Putamen (tissue), 1 donor: ENCODE measurements around the gene NEO1.
A peak's percentile ranks its signal among the peaks of the same experiment; 100 is the strongest.
"Not testable (repeated sequence)": the region's sequence is repeated elsewhere in the genome, so short reads cannot be mapped to it uniquely, and the experiment has no call there.

Source experiments
- DNase-seq: peaks from one replicate; pipeline ENCODE4 v3.0.0-alpha.2; 2016; ENCODE audit warnings: low spot score

Gene NEO1

DNA sequence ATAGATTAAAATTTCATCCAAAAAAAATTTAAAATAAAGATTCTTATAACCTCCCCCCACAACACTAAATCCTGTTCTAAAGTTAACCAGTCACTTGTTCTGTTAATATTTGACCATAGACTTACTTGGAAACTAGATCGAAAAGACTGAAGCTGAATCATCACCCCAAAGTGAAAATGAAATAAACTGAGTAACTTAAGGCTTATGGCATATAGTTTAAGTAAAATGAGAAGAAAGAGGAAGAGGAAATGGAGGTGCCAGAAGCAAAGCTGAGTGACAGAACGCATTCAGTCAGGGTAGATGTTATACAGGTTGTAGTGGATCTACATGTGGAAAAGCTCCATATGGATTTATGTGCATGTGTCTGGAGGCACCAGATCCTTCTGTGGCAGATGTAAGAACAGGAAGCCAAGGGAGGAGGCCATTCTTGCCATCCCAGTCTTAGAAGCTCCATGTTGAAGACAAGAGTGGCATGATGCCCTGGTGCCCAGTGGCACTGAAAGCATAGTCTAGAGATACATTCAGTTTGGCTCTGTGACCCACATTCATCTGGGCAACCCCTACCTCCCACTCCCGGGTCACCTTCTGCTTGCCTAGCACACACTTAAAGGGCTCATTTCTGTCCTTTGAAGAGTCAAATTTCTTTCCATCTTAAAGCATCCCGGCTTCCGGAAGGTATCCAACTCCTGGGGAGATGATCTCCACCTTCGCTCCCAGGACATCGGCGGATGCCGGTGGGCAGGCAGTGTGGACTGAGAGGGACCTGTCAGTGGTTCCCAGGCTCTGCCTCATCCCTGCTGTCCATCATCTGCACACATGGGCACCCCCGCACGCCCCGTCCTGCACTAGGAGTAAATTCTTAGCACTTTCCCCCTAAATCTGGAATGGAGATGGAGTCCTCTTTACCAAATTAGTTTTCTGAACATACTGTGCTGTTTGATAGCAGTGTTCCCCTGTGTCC, 90.8 kb downstream of the NEO1 start:
- no peak for DNase-seq

DNA sequence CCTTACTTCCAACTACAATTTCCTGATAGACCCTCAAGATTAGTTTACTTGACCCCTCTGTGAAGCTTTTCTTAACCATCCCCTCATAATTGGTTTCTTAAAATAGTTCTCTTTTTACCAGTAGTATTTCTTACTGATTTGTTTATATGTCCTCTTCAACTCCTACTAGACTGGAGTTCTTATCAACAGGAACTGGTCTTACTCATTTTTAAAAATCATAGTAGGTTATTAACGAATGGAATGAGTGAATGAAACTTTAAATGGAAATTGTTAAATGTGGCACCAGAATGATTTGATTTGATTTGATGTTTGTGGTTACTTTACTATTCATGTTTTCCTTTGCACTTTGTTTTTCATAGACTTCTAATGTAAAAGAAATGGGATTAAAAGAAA, 91.5 kb downstream of the NEO1 start:
- no peak for DNase-seq

DNA sequence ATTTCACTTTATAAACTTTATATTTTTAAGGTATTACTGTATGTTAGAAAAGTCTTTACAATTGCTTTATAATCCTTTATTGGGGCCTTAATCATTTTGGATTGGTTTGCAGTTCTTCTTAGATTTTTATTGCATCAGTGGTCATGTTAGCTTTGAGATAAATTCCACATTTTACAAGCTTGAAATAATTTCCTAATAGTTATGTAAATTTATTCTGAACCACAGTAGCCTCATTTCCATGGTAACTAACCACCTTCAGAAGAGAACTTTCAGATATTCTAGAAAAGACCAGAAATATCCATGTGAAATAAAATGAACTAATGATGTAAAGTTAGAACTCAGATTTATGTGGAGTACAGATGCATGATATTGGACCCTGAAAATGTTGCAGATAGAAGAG, 94.2 kb downstream of the NEO1 start:
- DNase-seq, result no peak

DNA sequence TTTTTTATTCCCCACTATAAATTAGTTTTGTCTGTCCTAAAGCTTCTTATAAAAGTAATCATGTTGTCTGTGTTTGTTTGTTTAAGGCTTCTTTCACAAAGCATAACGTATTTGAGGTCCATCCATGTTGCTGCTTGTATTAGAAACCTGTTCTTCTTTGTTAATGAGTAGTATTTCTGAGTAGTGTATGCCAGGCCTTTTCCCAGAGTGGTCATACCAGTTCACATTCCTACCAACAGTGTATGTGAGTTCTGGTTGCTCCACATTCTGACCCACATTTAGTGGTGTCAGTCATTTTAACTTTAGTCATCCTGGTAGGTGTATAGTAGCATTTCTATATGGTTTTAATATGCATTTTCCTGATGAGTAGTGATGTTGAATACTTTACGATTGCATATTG, 98.6 kb downstream of the NEO1 start:
- no peak for DNase-seq

DNA sequence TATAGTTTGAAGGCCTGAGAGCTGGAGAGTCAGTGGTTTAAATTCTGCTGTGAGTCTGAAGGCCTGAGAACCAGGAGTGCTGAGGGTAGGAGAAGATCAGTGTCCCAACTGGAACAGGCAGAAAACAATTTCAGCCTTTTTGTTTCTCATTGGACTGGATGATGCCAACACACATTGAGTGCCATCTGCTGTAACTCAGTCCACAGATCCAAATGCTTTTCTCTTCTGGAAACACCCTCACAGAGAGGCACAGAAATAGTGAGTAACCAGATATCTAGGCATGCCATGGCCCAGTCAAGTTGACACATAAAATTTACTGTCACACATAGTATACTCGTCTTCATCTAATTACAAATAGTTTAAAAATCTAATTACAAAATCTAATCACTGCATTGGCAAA, 100.8 kb downstream of the NEO1 start:
- DNase-seq, result no peak

DNA sequence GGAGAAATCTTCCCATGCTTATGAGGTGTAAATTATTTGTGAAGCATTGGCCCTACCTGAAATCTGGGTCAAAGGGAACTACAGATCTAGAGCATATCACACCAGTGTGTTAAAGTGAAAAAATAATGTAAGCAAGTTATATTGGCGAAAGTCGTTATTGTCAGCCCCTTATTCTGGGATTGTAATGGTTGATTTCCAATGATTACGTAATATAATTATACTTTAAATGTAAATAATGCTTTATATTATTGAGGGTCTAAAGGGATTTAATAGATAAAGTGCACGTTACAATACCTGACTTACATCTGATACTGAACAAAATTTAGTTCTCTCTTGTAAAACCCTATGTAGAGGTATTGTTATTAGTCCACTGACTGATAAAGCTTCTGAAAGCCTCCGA, 101.2 kb downstream of the NEO1 start:
- DNase-seq, result no peak

DNA sequence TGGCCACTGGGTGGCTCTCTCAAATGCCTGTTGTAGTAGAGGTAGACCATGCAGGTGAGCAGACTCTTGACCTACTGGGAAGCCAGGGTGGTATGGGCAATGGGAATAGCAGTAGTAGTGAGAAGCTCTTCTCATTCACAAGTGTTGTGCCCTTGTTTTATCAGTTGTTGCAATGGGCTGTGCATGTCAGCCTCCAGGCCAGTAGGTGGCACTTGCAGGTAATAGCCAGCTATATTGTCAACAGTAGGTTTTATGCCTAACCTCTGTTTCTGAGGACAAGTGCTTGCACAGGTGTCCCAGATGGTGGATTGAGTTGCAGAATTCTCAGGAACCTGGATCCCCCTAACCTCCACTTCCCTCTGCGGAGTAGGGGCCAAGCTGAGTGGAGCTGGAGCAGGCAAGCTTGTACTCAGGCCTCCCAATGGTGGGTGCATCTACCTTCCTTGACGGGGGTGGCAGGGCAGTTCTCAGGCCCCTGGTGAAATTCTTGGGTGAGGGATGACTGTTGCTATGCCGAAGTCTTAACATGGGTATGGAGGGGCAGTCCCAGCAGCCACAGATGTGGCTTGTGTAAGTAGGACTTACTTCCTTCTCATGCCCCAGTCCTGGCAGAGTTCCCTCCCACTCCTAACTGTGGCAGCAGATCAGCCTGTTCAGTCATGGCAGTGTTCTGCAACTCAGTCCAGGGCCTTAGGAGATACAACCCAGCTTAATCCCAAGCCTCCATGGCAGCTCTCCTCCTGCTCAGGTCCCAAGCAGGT, 104.3 kb downstream of the NEO1 start:
- no peak for DNase-seq

DNA sequence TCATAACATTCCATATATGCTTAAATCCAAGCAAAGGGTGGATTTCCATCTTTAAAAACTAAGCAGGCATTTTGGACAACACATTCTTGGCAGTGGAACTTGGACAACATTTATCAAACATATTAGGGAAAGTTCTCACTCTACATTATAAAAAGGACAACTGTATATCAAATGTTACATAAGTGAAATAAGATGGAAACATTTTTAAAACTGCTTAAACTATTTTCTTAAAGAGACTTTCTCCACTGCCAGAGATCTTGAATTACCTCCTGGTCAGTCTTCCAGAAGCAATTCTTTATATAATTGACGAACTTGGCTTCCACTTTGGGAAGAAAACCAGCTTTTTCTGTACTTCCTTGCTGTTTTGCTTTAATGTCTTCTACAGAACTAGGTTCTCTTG, 109.3 kb downstream of the NEO1 start:
- DNase-seq, result no peak

DNA sequence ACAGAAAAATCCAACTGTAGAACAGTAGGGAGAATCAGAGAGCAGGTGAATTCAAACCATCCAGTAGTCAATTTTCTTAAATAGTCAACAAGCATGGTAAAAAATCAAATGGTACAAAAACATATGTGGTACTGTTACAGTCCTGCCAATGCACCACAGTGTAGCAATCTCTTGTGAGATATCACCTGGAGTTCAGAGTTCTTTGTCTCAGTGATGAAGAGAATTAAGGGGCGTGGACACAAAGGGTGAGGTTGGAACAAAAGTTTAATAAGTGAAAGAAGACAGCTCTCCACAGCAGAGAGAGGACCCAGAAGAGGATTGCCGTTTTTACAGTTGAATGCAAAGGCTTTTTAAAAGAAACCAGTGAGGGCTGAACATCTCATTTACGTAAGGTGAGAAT, 113.2 kb downstream of the NEO1 start:
- no peak for DNase-seq

DNA sequence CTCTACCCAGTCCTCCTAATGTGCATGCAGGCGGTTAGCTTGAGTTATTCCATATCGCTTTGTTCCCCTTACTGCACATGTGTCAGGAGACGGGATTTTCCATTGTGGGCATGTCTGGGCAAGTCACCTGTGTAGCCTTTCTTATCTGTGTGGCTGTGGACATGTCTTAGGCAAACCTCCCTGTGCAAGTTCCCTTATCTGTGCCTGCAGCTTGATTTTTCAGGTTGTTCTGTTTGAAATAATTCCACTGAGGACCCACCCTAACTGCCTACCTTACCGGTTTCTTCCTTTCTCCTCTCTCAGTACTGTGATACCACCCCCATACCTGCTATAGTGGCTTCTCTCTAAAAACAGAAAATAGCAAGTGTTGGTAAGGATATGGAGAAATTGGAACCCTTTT, 113.6 kb downstream of the NEO1 start:
- DNase-seq, result no peak

DNA sequence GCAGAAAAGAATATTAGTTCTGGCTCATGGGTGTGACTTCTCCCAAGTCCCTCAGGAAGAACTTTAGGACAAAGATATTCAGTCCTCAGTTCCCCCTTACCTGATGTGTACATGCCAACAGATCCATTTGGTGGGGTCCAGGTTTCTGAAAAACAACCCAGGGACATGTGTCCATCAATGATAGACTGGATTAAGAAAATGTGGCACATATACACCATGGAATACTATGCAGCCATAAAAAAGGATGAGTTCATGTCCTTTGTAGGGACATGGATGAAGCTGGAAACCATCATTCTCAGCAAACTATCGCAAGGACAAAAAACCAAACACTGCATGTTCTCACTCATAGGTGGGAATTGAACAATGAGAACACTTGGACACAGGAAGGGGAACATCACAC, 114.4 kb downstream of the NEO1 start:
- not testable (repeated sequence) for DNase-seq

DNA sequence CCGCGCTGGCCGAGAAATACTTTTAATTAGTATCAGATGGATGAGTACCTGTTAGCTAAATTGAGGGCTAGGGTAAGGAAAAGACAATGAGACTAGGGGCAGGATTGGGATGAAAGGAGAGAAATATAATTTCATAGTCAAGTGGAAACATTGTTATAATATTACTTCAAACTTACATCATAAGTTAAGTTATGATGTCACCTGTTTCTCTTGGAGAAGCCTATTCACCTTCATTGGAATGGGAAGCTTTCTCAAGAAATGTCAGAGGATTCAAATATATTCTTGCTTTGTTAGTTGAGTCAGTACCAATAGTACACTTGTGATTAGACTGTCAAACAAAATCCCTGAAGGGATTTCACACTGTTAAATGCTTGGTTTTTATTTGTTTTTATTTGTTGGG, 116.2 kb downstream of the NEO1 start:
- no peak for DNase-seq

DNA sequence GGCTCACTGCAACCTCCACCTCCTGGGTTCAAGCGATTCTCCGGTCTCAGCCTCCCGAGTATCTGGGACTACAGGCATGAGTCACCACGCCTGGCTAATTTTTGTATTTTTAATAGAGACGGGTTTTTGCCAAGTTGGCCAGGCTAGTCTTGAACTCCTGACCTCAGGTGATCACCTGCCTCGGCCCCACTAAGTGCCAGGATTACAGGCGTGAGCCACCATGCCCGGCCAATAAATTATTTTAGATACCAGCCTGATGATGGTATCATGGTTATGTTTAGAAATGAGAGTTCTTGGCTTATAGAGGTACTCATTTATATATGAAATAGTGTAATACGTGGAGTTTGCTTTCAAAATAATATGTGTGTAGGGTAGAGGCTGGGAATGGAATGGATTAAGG, 119.4 kb downstream of the NEO1 start:
- DNase-seq, result no peak

DNA sequence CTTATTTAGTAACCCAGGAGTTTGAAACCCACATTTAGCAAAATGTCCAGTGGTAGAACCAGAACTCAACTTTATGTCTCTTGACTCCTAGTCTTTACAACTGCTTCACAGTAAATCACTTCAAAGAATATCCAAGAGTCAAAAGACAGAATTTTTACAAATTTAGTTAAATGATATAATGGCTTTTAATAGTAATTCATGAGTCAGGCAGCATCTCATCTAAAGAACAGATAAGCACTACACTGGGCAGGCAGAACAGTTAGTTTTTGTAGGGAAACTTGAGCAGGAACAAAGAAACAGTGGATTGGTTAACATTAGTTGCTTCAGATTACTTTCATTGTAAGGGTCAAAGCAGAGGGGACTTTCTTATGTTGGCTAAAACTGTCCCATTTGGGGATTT, 120.2 kb downstream of the NEO1 start:
- no peak for DNase-seq

DNA sequence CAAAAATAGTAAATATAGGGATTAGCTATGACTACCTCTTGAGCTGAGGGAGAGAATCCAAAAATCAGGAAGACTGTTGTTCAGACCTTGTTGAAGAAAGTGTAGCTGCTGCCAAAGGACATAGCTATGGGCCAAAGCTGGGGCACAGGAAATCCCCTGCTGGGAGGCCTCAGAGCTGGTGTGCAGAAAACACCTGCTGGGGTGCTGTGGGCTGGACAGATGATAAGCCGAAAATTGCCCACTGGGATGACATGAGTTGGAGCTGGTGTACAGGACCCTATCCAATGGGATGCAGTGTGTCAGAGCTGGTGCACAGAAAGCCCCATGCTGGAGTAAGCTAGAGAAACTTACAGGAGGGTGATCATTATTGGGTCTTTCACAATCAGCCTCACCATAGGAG, 121.9 kb downstream of the NEO1 start:
- no peak for DNase-seq

DNA sequence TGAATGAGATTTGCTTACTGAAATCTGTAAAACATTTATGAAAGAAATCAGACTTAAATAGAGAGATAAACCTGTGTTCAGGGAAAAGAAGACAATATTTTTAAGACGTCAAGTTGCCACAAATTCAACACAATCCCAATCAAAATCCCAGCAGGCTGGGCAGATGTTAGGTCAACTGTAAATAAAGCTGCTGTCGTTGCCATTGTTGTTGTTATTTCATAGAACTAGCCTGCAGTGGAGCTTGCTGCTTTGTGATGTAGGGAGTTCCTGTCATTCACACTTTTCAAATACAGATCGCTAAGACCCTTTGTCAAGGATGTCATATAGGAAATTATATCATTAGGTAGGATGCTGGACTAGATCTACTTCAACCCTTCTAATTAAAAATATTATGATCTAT, 123.1 kb downstream of the NEO1 start:
- no peak for DNase-seq

DNA sequence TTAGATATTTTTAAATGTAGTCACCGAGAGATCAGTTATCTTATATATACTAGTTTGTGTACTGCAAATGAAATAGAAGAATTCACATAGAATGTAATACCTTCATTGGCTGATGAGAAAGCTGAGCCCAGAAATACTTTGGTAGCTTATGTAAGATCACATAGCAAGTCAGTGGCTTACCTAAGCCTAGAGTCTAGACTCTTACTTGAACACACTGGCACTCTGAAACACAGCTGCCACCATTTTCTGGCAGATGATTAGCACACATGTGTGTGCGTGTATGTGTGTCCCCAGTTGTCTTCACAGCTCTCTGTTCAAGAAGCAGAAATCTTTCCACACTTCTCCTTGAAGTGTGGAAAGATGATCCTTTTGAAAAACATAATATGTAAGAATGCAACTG, 124.3 kb downstream of the NEO1 start:
- no peak for DNase-seq

DNA sequence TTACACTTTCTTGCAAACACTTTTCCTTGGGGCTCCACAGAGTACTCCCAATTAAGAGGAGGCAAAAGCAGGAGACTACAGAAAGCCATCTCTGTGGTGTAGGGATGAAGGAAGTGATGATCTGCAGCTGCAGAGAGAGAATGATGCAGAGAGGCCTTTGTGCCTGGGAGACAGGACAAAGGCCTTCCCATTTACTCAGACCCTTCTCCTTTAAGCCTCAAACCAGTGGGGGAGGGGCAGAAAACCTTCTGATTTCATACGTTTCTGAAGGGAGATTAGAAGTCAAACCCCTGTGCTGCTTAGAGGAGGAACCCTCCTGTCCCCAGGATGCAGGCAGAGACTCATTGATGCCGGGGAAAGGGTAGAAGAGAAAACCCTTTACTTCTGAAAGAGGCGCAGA, 130.8 kb downstream of the NEO1 start:
- peak; percentile 12 for DNase-seq

DNA sequence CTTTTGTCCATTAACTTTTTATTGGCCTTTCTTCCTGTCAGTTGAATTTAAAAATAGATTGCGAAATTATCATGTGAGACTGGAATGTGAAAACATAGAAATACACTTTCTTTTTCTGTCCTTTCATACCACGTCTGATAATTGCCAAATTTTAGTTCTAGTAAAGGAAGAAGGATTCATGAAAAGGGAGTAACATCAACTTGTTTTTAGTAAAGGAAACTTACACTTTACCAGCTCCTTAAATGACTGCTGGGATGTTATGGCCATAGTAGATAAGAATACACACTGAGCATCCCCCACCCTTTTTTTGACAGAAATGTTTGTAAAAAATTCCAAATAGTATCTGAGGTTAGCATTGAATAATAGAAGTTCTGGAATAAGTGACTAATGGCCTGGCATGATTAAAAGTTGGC, 137.9 kb downstream of the NEO1 start:
- no peak for DNase-seq

DNA sequence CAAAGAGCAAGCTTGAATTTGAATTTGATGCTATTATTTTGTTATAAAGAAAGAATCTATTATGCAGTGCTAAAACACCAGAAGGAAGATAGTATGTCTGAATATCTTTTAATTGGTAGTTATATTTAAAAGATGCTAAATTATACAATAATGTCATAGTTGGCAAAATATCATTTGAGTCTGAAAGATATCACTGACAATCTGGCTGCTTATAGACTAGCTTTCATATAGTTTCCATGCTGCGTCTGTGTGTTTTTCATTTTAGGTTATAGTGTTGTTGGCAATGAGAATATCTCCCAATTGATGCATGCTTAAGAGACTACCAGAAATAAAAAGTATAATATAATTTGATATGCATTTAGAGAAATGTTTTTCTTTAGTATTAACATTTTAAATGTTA, 142.9 kb downstream of the NEO1 start:
- no peak for DNase-seq

DNA sequence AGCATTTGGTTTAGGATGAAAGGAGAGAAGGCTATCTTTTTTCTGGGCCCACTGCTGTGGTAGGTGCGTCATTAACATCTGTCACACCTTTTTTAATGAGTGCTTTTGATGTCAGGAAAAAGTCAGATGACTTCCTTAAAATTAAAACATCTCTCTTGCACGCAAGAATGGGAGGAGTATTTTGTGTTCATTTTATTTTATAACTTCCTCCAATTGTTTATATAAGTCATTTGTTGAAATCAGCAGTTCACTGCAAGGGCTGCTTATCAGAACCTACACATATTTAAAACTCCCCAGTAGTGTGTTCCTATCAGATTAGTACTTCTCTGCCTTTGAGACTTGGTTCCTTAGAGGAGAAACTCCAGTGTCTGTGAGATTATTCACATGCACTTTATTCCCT, 143.8 kb downstream of the NEO1 start:
- DNase-seq, result no peak

DNA sequence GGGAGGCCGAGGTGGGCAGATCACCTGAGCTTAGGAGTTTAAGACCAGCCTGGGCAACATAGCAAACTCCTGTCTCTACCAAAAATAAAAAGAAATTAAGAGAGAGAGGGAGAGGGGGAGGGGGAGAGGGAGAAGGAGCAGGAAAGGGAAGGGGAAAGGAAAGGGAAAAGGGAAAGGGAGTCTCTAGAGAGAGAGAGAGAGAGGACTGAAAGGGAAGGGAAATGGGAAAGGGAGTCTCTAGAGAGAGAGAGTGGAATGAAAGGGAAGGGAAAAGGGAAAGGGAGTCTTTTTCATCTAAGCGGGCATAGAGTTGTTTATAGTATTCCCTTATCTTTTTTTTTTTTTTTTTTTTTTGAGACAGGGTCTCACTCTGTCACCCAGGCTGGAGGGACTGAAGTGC, 148.1 kb downstream of the NEO1 start:
- DNase-seq, result no peak

DNA sequence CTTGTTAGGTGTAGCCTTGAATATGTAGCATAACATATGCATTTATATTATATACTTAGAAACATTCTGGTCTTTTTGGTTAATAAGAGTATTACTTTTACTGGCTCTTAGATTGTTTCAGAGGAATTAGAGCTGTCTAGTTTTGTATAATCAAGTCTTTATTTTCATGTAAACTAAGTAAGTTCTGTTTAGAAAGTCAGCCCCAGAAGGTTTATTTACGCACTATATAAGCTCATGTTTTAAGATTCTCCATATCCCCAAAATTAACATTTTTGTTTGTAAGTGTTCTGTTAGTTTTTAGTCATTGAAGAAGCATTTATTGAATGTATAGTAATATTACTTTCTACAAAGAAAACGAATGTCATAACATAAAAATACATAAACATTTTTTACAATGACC, 158.4 kb downstream of the NEO1 start:
- DNase-seq, result no peak
